Small intestine (tissue), 7 donors: ENCODE measurements around the gene HHIP. TPM values are rescaled to one million over a fixed set of nuclear protein-coding genes. Genes with fewer than 3 reads are reported as not detected.
"Not testable (repeated sequence)": the region's sequence is repeated elsewhere in the genome, so short reads cannot be mapped to it uniquely, and the experiment has no call there.

Source experiments
- DNase-seq, 2 donors: peaks; one replicate each; pipeline versions ENCODE4 v3.0.0 to v3.0.0-alpha.2; 2013
- FAIRE-seq: peaks from 2 replicates; lab custom pipeline; 2012; peaks lifted over from hg19 to GRCh38; lab: Jason Lieb, UNC
- H3K27ac ChIP-seq, 3 donors: one replicate each; pipeline ENCODE4 v1.5.1; 2013; ENCODE audit warnings: low read length in 2 of 3, mild to moderate bottlenecking in 2 of 3, control low read depth in 1 of 3, inconsistent platforms in 1 of 3, low read depth in 1 of 3, moderate library complexity in 1 of 3
- H3K27me3 ChIP-seq, 3 donors: one replicate each; pipeline ENCODE4 v1.6.1; 2013; ENCODE audit warnings: low read length in 3 of 3, inconsistent platforms in 1 of 3; ENCODE audit not compliant: control insufficient read depth in 3 of 3, insufficient read depth in 3 of 3
- H3K36me3 ChIP-seq, 3 donors: one replicate each; pipeline ENCODE4 v1.6.1; 2013; ENCODE audit warnings: low read length in 3 of 3, inconsistent platforms in 1 of 3, low read depth in 1 of 3, mild to moderate bottlenecking in 1 of 3, moderate library complexity in 1 of 3; ENCODE audit not compliant: control insufficient read depth in 3 of 3, insufficient read depth in 2 of 3
- H3K4me1 ChIP-seq, 3 donors: one replicate each; pipeline ENCODE4 v1.6.1; 2013; ENCODE audit warnings: low read length in 2 of 3, inconsistent platforms in 1 of 3, low read depth in 1 of 3, mild to moderate bottlenecking in 1 of 3, moderate library complexity in 1 of 3; ENCODE audit not compliant: control insufficient read depth in 3 of 3, insufficient read depth in 2 of 3
- H3K4me3 ChIP-seq, 3 donors: one replicate each; pipeline ENCODE4 v1.5.1; 2013; ENCODE audit warnings: low read length in 3 of 3, control low read depth in 1 of 3, inconsistent platforms in 1 of 3, low read depth in 1 of 3, mild to moderate bottlenecking in 1 of 3, moderate library complexity in 1 of 3
- H3K9me3 ChIP-seq, 2 donors: one replicate each; pipeline ENCODE4 v1.6.1; 2013; ENCODE audit warnings: low read depth in 1 of 2, low read length in 1 of 2; ENCODE audit not compliant: control insufficient read depth in 2 of 2, insufficient read depth in 1 of 2
- WGBS, 3 donors: extraction: QIAGEN DNeasy Blood & Tissue Kit; methylation state at CpG; one replicate each; pipeline ENCODE4 v1.1.7; 2013; 5-methylcytosine and 5-hydroxymethylcytosine counted together
- polyA plus RNA-seq, 4 donors: library from polyadenylated mRNA; stranded (reverse) in 3 of 4; unstranded in 1 of 4; fragments of 200-250 nt in 3 of 4; fragments of 120-200 nt in 1 of 4; gene quantifications; one replicate each; pipeline versions ENCODE4 v1.2.1 to v1.2.3, GENCODE V29; 2013
- donor health status: healthy with polysubstance abuse.
- donor health status: control.
- donor health status: control.
- donor health status: Bipolar disorder and iron deficiency.
- donor health status: healthy.

HHIP gene
- polyA plus RNA-seq, 4 donors = 0.22 to 14.7 (median 0.81) TPM

GRCh38 chr4:144791933-144792332 is 146.0 kb downstream of the HHIP start:
- not testable (repeated sequence) for H3K4me1 ChIP-seq, H3K4me3 ChIP-seq, H3K36me3 ChIP-seq, H3K27ac ChIP-seq, H3K27me3 ChIP-seq, FAIRE-seq, H3K9me3 ChIP-seq, DNase-seq
- WGBS, 3 donors = 68 to 85% (median 84%) methylated on average over 8 of the region's 8 CpGs
